DOHH2 (cell line): ENCODE measurements around the gene NPAS3.

Experiments
- H3F3A ChIP-seq: fragments of 200-600 bp; sonication (generic), shearing (Covaris generic); 2 replicates; pipeline ENCODE4 v1.6.0; 2016; ENCODE audit warnings: antibody characterized with exemption, mild to moderate bottlenecking; ENCODE audit not compliant: control insufficient read depth, insufficient read depth
- H3K27ac ChIP-seq: fragments of 200-600 bp; sonication (generic); 2 replicates; pipeline ENCODE4 v1.5.1; 2014; ENCODE audit warnings: low read depth, mild to moderate bottlenecking, low read length, moderate library complexity
- H3K27me3 ChIP-seq: fragments of 200-600 bp; sonication (generic); 2 replicates; pipeline ENCODE4 v1.6.1; 2014; ENCODE audit warnings: mild to moderate bottlenecking, low read length, mixed read lengths; ENCODE audit not compliant: control insufficient read depth
- H3K36me3 ChIP-seq: fragments of 200-600 bp; sonication (generic); 2 replicates; pipeline ENCODE4 v1.6.1; 2014; ENCODE audit warnings: mild to moderate bottlenecking, low read length, moderate library complexity, mixed read lengths; ENCODE audit not compliant: control insufficient read depth
- H3K4me1 ChIP-seq: fragments of 200-600 bp; sonication (generic); 2 replicates; pipeline ENCODE4 v1.6.1; 2014; ENCODE audit warnings: mild to moderate bottlenecking, low read length, mixed read lengths; ENCODE audit not compliant: control insufficient read depth
- H3K4me2 ChIP-seq: fragments of 200-600 bp; sonication (generic); 2 replicates; pipeline ENCODE4 v1.6.0; 2014; ENCODE audit warnings: mild to moderate bottlenecking, low read length, moderate library complexity
- H3K4me3 ChIP-seq: fragments of 200-600 bp; sonication (generic); 2 replicates; pipeline ENCODE4 v1.5.1; 2014; ENCODE audit warnings: mild to moderate bottlenecking, low read length, mixed read lengths
- H3K79me2 ChIP-seq: fragments of 200-600 bp; sonication (generic); 2 replicates; pipeline ENCODE4 v1.6.1; 2014; ENCODE audit warnings: mild to moderate bottlenecking, low read length, mixed read lengths; ENCODE audit not compliant: control insufficient read depth
- H3K9me2 ChIP-seq: fragments of 200-600 bp; sonication (generic); replicated peaks from 2 replicates; pipeline ENCODE4 v1.6.1; 2014; ENCODE audit warnings: mild to moderate bottlenecking, low read length, mixed read lengths; ENCODE audit not compliant: control insufficient read depth
- H3K9me3 ChIP-seq: fragments of 200-600 bp; sonication (generic); 2 replicates; pipeline ENCODE4 v1.6.1; 2014; ENCODE audit warnings: antibody characterized with exemption, low read length, mixed read lengths; ENCODE audit not compliant: control insufficient read depth, insufficient read depth
- H4K20me1 ChIP-seq: fragments of 200-600 bp; sonication (generic); 2 replicates; pipeline ENCODE4 v1.6.0; 2014; ENCODE audit warnings: low read depth, mild to moderate bottlenecking, antibody characterized with exemption, low read length, moderate library complexity; ENCODE audit not compliant: control insufficient read depth, insufficient read depth
- EZH2phosphoT487 ChIP-seq: fragments of 200-600 bp; sonication (generic); IDR thresholded peaks from 2 replicates; pipeline ENCODE4 v1.6.1; 2017; ENCODE audit warnings: borderline replicate concordance, mild to moderate bottlenecking, antibody characterized with exemption, low read length, moderate library complexity, mixed read lengths
- TF ChIP-seq, protein P1 (sequence below): fragments of 200-600 bp; sonication (generic); IDR thresholded peaks from one replicate; pipeline ENCODE4 v1.5.1; 2014; ENCODE audit warnings: antibody characterized with exemption, mild to moderate bottlenecking, low read depth, low read length; ENCODE audit not compliant: poor library complexity, severe bottlenecking

Gene NPAS3

DNA sequence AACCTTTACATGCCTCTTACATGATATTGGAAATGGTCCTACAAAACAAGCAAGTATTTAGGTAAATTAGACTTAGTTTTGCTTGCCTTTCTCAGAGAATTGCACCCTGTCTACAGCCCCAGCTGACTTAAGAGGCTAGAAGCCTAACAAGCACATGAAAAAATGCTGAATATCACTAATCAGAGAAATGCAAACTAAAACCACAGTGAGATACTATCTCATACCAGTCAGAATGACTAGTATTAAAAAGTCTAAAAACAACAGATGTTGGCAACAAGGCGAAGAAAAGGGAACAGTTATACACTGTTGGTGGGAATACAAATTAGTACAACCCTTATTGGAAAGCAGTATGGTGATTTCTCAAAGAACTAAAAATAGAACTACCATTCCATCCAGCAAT is 908.4 kb downstream of the NPAS3 start:
- H3K9me3 ChIP-seq: no peaks in the 10 kb centered on the region
- no peaks in the 10 kb centered on the region for H3F3A ChIP-seq
- no peaks in the 10 kb centered on the region for H3K27me3 ChIP-seq
- no peak overlapping the region for H3K27ac ChIP-seq
- no peak overlapping the region for H3K4me2 ChIP-seq
- no peak for TF ChIP-seq EZH2phosphoT487
- TF ChIP-seq, protein P1, sequence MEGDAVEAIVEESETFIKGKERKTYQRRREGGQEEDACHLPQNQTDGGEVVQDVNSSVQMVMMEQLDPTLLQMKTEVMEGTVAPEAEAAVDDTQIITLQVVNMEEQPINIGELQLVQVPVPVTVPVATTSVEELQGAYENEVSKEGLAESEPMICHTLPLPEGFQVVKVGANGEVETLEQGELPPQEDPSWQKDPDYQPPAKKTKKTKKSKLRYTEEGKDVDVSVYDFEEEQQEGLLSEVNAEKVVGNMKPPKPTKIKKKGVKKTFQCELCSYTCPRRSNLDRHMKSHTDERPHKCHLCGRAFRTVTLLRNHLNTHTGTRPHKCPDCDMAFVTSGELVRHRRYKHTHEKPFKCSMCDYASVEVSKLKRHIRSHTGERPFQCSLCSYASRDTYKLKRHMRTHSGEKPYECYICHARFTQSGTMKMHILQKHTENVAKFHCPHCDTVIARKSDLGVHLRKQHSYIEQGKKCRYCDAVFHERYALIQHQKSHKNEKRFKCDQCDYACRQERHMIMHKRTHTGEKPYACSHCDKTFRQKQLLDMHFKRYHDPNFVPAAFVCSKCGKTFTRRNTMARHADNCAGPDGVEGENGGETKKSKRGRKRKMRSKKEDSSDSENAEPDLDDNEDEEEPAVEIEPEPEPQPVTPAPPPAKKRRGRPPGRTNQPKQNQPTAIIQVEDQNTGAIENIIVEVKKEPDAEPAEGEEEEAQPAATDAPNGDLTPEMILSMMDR: no peak
- no peaks in the 10 kb centered on the region for H3K9me2 ChIP-seq
- no peaks in the 10 kb centered on the region for H3K79me2 ChIP-seq
- no peaks in the 10 kb centered on the region for H4K20me1 ChIP-seq
- no peaks in the 10 kb centered on the region for H3K36me3 ChIP-seq
- H3K4me3 ChIP-seq: no peak overlapping the region
- 0 out of 2 replicates have a peak, but pooled peaks cover 3% of the 10 kb centered on the region for H3K4me1 ChIP-seq

DNA sequence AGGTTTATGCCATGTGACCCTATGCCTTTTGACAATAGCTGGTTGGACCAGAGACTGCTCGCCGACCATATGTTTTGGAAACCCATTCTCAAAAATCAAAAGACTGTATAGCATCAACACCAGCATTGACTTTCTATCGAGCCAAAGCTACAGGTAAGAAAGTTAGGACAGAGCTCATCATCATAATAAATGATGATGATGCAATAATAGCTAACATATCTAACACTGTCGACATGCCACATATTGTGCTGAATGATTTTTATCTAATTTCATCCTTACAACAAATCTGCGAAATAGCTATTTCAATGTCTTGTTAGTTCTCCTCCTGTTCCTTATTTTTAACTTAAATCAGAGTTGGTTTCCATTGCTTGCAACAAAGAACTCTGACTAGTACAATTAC is 909.3 kb downstream of the NPAS3 start:
- no peak overlapping the region for H3K4me3 ChIP-seq
- H3K9me3 ChIP-seq: no peaks in the 10 kb centered on the region
- H3K27ac ChIP-seq: no peak overlapping the region
- H4K20me1 ChIP-seq: no peaks in the 10 kb centered on the region
- no peaks in the 10 kb centered on the region for H3K27me3 ChIP-seq
- no peak for TF ChIP-seq EZH2phosphoT487
- TF ChIP-seq, protein P1: no peak
- H3K36me3 ChIP-seq: no peaks in the 10 kb centered on the region
- no peaks in the 10 kb centered on the region for H3F3A ChIP-seq
- no peaks in the 10 kb centered on the region for H3K79me2 ChIP-seq
- H3K4me2 ChIP-seq: no peak overlapping the region
- H3K9me2 ChIP-seq: no peaks in the 10 kb centered on the region
- 0 out of 2 replicates have a peak, but pooled peaks cover 4% of the 10 kb centered on the region for H3K4me1 ChIP-seq

DNA sequence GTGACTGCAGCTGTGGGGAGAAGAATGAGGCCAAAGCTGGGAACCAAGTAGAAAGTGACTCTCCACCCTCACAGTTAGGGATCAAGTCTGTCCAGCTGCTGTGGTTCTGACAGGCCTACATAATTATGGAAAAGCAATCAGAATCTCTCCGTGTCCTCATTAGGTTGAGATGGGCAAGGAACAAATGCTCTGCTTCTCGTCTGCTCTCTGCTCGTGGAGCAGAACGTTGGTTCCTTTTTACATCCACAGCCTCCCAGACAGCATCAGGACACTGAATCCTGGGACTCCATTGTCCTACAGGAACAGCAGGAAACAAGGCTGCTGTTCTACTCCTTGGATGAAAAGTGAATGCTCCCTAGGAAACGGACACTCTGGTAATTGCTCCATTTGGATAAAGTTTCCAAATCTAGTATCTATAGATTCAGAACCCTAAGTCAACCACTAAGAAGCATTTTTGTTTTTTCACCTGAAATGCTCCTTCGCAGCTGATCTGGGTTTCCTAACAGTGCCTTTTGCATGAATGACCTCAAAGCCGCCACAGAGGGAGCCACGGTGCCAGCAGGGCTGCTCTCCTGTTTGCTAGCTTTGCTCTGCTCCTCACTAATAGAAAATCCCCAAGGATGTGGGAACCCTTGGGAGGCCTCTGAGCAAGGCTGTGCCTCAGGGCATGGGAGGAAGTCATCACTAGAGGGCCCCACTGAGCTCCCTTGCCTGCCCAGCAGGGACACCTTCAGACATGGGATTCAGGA is 910.2 kb downstream of the NPAS3 start:
- 0 out of 2 replicates have a peak, but pooled peaks cover 4% of the 10 kb centered on the region for H3K4me1 ChIP-seq

More for the DNA sequence above, 910.2 kb downstream of the NPAS3 start:
- Histone ChIP-seq H3K36me3 (no peaks in the 10 kb centered on the region), H3K27ac (no peak overlapping the region), H3K9me3 (no peaks in the 10 kb centered on the region), H3K4me2 (no peak overlapping the region), H3K4me3 (no peak overlapping the region), H3F3A (no peaks in the 10 kb centered on the region), H3K27me3 (no peaks in the 10 kb centered on the region), H3K79me2 (no peaks in the 10 kb centered on the region), H3K9me2 (no peaks in the 10 kb centered on the region), H4K20me1 (no peaks in the 10 kb centered on the region)
- TF ChIP-seq, protein P1: peak; percentile 59
- TF ChIP-seq EZH2phosphoT487: no peak
